Measurements from ENCODE around the gene UST. TPM values are rescaled to one million over a fixed set of nuclear protein-coding genes. Genes with fewer than 3 reads are reported as not detected.

The UST gene
- total RNA-seq, 2 donors from 2014 or later = 15.3 to 16.3 TPM

DNA sequence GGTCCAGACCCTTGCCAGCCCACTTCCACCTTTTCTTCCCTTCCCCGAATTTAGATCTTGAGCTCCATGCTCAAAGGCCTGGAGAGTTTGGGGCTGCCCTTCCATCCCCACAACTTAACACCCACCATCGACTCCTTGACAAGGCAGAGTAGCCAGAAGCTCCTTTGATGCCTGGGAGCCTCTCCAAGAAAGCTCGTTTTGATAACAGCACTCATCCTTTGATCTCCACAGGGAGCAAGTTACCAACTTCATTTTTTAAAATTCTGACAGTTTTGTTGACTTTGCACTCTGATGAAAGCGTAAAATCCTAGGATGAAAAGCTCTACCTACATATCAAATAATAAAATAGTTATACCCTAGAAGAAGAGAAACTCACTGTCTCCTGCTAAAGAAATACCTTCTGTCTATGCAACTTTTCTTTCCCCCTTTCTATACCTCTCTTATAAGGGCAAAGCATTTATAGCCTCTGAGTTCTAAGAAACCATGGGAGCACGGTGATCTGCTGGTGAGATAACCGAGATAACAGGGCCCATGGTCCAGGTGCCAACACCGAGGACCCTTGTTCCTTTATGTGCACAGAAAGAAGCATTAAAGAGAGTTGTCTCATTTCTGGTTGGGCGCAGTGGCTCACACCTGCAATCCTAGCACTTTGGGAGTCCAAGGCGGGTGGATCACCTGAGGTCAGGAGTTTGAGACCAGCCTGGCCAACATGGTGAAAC lies 134.9 kb downstream of the UST start:
- 80 to 82% methylated on average over 8 to 9 of the region's 9 CpGs for WGBS, 2 experiments (ENCODE audit: insufficient coverage in 1 of 2, insufficient read length in 1 of 2)
- Histone ChIP-seq H3K9me3 (ENCODE audit: control insufficient read depth, low read length) (no peaks in the 10 kb centered on the region), H3K9ac (ENCODE audit: extremely low read depth, low read length, poor library complexity, severe bottlenecking) (no peak overlapping the region), H3K36me3 (ENCODE audit: control insufficient read depth, insufficient read depth, low read length) (no peaks in the 10 kb centered on the region), H3K4me1 (ENCODE audit: control insufficient read depth, insufficient read depth, low read length) (peaks cover 6% of the 10 kb centered on the region), H3K27me3 (ENCODE audit: control insufficient read depth, insufficient read depth, low read length, poor library complexity, severe bottlenecking) (no peaks in the 10 kb centered on the region), H3K27ac (ENCODE audit: low read depth, low read length) (no peak overlapping the region), H3K4me3 (ENCODE audit: low read length) (no peak overlapping the region)
- no peak for DNase-seq
- TF ChIP-seq CTCF (conservative IDR thresholded peaks at IDR 0.05) = no peak
- H3K4me3 Mint-ChIP-seq = no peak overlapping the region
- H3K4me1 Mint-ChIP-seq = peaks cover 8% of the 10 kb centered on the region
- H3K36me3 Mint-ChIP-seq (ENCODE audit: low read depth) = no peaks in the 10 kb centered on the region
- H3K9me3 Mint-ChIP-seq = no peaks in the 10 kb centered on the region
- no peaks in the 10 kb centered on the region for H3K27me3 Mint-ChIP-seq (ENCODE audit: insufficient read depth)
- H3K27ac Mint-ChIP-seq = no peak overlapping the region

GRCh38 chr6:148883270-148883669 lies 136.4 kb downstream of the UST start:
- no peaks in the 10 kb centered on the region for H3K27me3 Mint-ChIP-seq (ENCODE audit: insufficient read depth)
- Histone ChIP-seq H3K27me3 (ENCODE audit: control insufficient read depth, insufficient read depth, low read length, poor library complexity, severe bottlenecking) (no peaks in the 10 kb centered on the region), H3K4me3 (ENCODE audit: low read length) (no peak overlapping the region), H3K9me3 (ENCODE audit: control insufficient read depth, low read length) (no peaks in the 10 kb centered on the region), H3K9ac (ENCODE audit: extremely low read depth, low read length, poor library complexity, severe bottlenecking) (no peak overlapping the region), H3K27ac (ENCODE audit: low read depth, low read length) (no peak overlapping the region), H3K4me1 (ENCODE audit: control insufficient read depth, insufficient read depth, low read length) (peaks cover 6% of the 10 kb centered on the region), H3K36me3 (ENCODE audit: control insufficient read depth, insufficient read depth, low read length) (no peaks in the 10 kb centered on the region)
- H3K4me1 Mint-ChIP-seq = peaks cover 10% of the 10 kb centered on the region
- TF ChIP-seq CTCF (conservative IDR thresholded peaks at IDR 0.05) = no peak
- H3K9me3 Mint-ChIP-seq = no peaks in the 10 kb centered on the region
- H3K36me3 Mint-ChIP-seq (ENCODE audit: low read depth) = peaks cover 7% of the 10 kb centered on the region
- WGBS, 2 experiments (ENCODE audit: insufficient coverage in 1 of 2, insufficient read length in 1 of 2) = 88 to 94% methylated on average over 2 of the region's 2 CpGs
- H3K27ac Mint-ChIP-seq = no peak overlapping the region
- no peak overlapping the region for H3K4me3 Mint-ChIP-seq
- no peak for DNase-seq

GRCh38 chr6:148884461-148884860 lies 137.6 kb downstream of the UST start:
- H3K4me3 ChIP-seq (ENCODE audit: low read length) = no peak overlapping the region
- Mint-ChIP-seq H3K4me1 (peaks cover 13% of the 10 kb centered on the region), H3K36me3 (ENCODE audit: low read depth) (peaks cover 9% of the 10 kb centered on the region), H3K9me3 (no peaks in the 10 kb centered on the region), H3K27me3 (ENCODE audit: insufficient read depth) (no peaks in the 10 kb centered on the region), H3K27ac (no peak overlapping the region), H3K4me3 (no peak overlapping the region)
- 94 to 95% methylated on average over 2 of the region's 2 CpGs for WGBS, 2 experiments (ENCODE audit: insufficient coverage in 1 of 2, insufficient read length in 1 of 2)
- no peaks in the 10 kb centered on the region for H3K36me3 ChIP-seq (ENCODE audit: control insufficient read depth, insufficient read depth, low read length)
- no peak overlapping the region for H3K27ac ChIP-seq (ENCODE audit: low read depth, low read length)
- peaks cover 6% of the 10 kb centered on the region for H3K4me1 ChIP-seq (ENCODE audit: control insufficient read depth, insufficient read depth, low read length)
- H3K27me3 ChIP-seq (ENCODE audit: control insufficient read depth, insufficient read depth, low read length, poor library complexity, severe bottlenecking) = no peaks in the 10 kb centered on the region
- no peak overlapping the region for H3K9ac ChIP-seq (ENCODE audit: extremely low read depth, low read length, poor library complexity, severe bottlenecking)
- TF ChIP-seq CTCF (conservative IDR thresholded peaks at IDR 0.05) = no peak
- no peaks in the 10 kb centered on the region for H3K9me3 ChIP-seq (ENCODE audit: control insufficient read depth, low read length)
- no peak for DNase-seq
